Measurements from ENCODE around the gene ARFGAP2. TPM values are rescaled to one million over a fixed set of nuclear protein-coding genes. Genes with fewer than 3 reads are reported as not detected.

ARFGAP2 gene
- total and polyA plus RNA-seq, 4 donors, result 51.2 to 140 (median 94.1) TPM

DNA sequence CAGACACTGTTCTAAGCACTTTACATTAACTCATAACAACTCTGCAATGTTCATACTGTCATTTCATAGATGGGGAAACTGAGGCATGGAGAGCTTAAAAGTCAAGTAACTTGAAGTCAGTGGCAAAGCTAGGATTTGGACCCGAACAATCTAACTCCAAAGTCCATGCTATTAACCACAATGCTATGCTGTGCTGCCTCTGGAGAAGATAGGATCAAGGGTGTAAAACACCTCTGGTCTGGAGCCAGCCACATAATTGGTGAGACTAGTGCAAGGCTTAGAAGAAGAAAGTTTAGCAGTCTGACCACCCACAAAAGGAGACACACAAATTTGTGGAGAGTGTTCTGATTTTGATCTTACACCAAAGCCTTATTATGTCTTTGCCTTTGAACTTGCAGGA lies 43.7 kb downstream of the ARFGAP2 start:
- no peak overlapping the region for H3K4me3 ChIP-seq
- ATAC-seq (ENCODE audit: insufficient read depth, low FRiP score), result no peak
- WGBS, 2 donors, result 95 to 100% methylated on average over 1 of the region's 1 CpG

DNA sequence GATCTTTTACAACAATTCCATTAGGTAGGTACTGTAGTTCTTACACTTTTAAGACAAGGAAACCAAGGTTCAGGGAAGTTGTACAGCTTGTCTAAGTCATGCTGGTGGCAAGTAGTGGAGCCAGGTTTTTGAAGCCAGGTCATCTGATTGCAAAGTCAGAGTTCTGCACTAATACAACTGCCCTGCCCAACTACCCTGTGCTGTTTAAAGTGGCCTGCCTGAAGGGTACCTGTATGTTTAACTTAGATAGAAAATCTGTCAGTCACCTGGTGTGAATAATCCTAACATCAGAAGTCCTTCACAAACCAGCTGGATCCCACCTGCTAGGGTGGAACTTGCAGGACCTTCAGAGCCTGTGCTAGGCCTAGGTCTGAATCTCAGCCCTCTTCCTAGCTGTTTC lies 44.2 kb downstream of the ARFGAP2 start:
- DNase-seq (no peak), ATAC-seq (ENCODE audit: insufficient read depth, low FRiP score) (no peak)
- H3K9me3 ChIP-seq (ENCODE audit: control insufficient read depth in 4 of 4, insufficient read depth in 3 of 4, low read length in 3 of 4), result no peaks in the 10 kb centered on the region
- no peak overlapping the region for H3K4me3 ChIP-seq
- TF ChIP-seq CTCF (IDR thresholded peaks at IDR 0.05; ENCODE audit: control extremely low read depth, extremely low read depth), result no peak
- H3K4me1 ChIP-seq (ENCODE audit: control insufficient read depth in 5 of 5, insufficient read depth in 5 of 5, low read length in 5 of 5), result no peaks in the 10 kb centered on the region
- H3K27ac ChIP-seq (ENCODE audit: low read depth in 1 of 2, low read length in 1 of 2), result no peak overlapping the region
- H3K9ac ChIP-seq (ENCODE audit: insufficient read depth in 1 of 2, low read length in 2 of 2), result no peak overlapping the region
- H3K36me3 ChIP-seq (ENCODE audit: control insufficient read depth in 4 of 4, insufficient read depth in 4 of 4, low read length in 4 of 4), result peaks cover 0 to 3% (median under 1%) of the 10 kb centered on the region in 4 donors
- no peaks in the 10 kb centered on the region for H3K27me3 ChIP-seq (ENCODE audit: control insufficient read depth in 3 of 3, insufficient read depth in 3 of 3, low read length in 2 of 3)

More for the DNA sequence above, 43.7 kb downstream of the ARFGAP2 start:
- Histone ChIP-seq H3K27me3 (ENCODE audit: control insufficient read depth in 3 of 3, insufficient read depth in 3 of 3, low read length in 2 of 3) (no peaks in the 10 kb centered on the region), H3K27ac (ENCODE audit: low read depth in 1 of 2, low read length in 1 of 2) (no peak overlapping the region), H3K36me3 (ENCODE audit: control insufficient read depth in 4 of 4, insufficient read depth in 4 of 4, low read length in 4 of 4) (peaks cover 0 to 4% (median 2%) of the 10 kb centered on the region in 4 donors), H3K4me1 (ENCODE audit: control insufficient read depth in 5 of 5, insufficient read depth in 5 of 5, low read length in 5 of 5) (no peaks in the 10 kb centered on the region), H3K9me3 (ENCODE audit: control insufficient read depth in 4 of 4, insufficient read depth in 3 of 4, low read length in 3 of 4) (no peaks in the 10 kb centered on the region), H3K9ac (ENCODE audit: insufficient read depth in 1 of 2, low read length in 2 of 2) (no peak overlapping the region)
- no peak for TF ChIP-seq CTCF (IDR thresholded peaks at IDR 0.05; ENCODE audit: control extremely low read depth, extremely low read depth)
- no peak for DNase-seq

DNA sequence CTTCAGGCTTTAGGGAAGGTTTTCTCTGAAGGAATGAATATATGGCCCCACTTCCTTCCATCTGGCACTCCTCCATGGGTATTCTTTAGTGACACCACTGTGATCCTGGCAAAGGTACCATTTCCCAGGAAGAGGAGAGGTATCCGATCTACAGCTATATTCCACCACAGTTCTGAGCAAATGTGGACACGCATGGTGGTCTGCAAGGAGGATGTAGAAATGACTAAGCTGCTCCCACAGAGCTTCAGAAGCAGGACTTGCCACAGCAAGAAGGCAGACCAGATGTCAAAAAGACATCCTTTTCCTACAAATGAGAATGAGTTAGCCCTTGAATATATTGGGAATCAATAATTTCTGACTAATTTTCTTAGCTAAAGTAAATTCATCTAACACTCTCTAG lies 45.5 kb downstream of the ARFGAP2 start:
- Histone ChIP-seq H3K9me3 (ENCODE audit: control insufficient read depth in 4 of 4, insufficient read depth in 3 of 4, low read length in 3 of 4) (no peaks in the 10 kb centered on the region), H3K27me3 (ENCODE audit: control insufficient read depth in 3 of 3, insufficient read depth in 3 of 3, low read length in 2 of 3) (no peaks in the 10 kb centered on the region), H3K4me3 (no peak overlapping the region), H3K4me1 (ENCODE audit: control insufficient read depth in 5 of 5, insufficient read depth in 5 of 5, low read length in 5 of 5) (no peaks in the 10 kb centered on the region), H3K27ac (ENCODE audit: low read depth in 1 of 2, low read length in 1 of 2) (no peak overlapping the region), H3K9ac (ENCODE audit: insufficient read depth in 1 of 2, low read length in 2 of 2) (no peak overlapping the region), H3K36me3 (ENCODE audit: control insufficient read depth in 4 of 4, insufficient read depth in 4 of 4, low read length in 4 of 4) (peaks cover 0 to 3% (median 0%) of the 10 kb centered on the region in 4 donors)
- DNase-seq (no peak), ATAC-seq (ENCODE audit: insufficient read depth, low FRiP score) (no peak)
- TF ChIP-seq CTCF (IDR thresholded peaks at IDR 0.05; ENCODE audit: control extremely low read depth, extremely low read depth), result no peak
- 97 to 98% methylated on average over 2 of the region's 2 CpGs for WGBS, 2 donors

- Histone ChIP-seq H3K9ac (ENCODE audit: insufficient read depth in 1 of 2, low read length in 2 of 2) (no peak overlapping the region), H3K4me3 (no peak overlapping the region), H3K4me1 (ENCODE audit: control insufficient read depth in 5 of 5, insufficient read depth in 5 of 5, low read length in 5 of 5) (no peaks in the 10 kb centered on the region), H3K36me3 (ENCODE audit: control insufficient read depth in 4 of 4, insufficient read depth in 4 of 4, low read length in 4 of 4) (peaks cover 0 to 3% (median 0%) of the 10 kb centered on the region in 4 donors), H3K27me3 (ENCODE audit: control insufficient read depth in 3 of 3, insufficient read depth in 3 of 3, low read length in 2 of 3) (no peaks in the 10 kb centered on the region), H3K9me3 (ENCODE audit: control insufficient read depth in 4 of 4, insufficient read depth in 3 of 4, low read length in 3 of 4) (no peaks in the 10 kb centered on the region), H3K27ac (ENCODE audit: low read depth in 1 of 2, low read length in 1 of 2) (no peak overlapping the region)
- no peak for TF ChIP-seq CTCF (IDR thresholded peaks at IDR 0.05; ENCODE audit: control extremely low read depth, extremely low read depth)
- WGBS, 2 donors, result 83 to 93% methylated on average over 3 of the region's 3 CpGs
- DNase-seq (no peak), ATAC-seq (ENCODE audit: insufficient read depth, low FRiP score) (no peak)
These were observed 46.1 kb downstream of the ARFGAP2 start for GRCh38 chr11:47130543-47130942.
